ENCODE results near the gene RGS17.
A peak's percentile ranks its signal among the peaks of the same experiment; 100 is the strongest.
"Not testable (repeated sequence)": the region's sequence is repeated elsewhere in the genome, so short reads cannot be mapped to it uniquely, and the experiment has no call there.

RGS17 gene

GRCh38 chr6:152985300-152985699, 145.8 kb downstream of the RGS17 start:
- not testable (repeated sequence) for DNase-seq (ENCODE audit: low read depth in 3 of 3)

- DNase-seq (ENCODE audit: low read depth in 3 of 3): no peak
Observed at GRCh38 chr6:152984513-152984872, 146.6 kb downstream of the RGS17 start.

GRCh38 chr6:152983637-152984512, 147.2 kb downstream of the RGS17 start:
- DNase-seq (ENCODE audit: low read depth in 3 of 3): peak; percentile 57 to 93 (median 92)

- DNase-seq (ENCODE audit: low read depth in 3 of 3): peak; percentile 93 to 96 (median 94)
Observed at GRCh38 chr6:152982904-152983636, 148.0 kb downstream of the RGS17 start, which contains the start of gene FBXO5. Gene FBXO5, minus strand, starts transcription at chr6:152983041. Its CDS starts 82 bp downstream, at chr6:152982959.

- DNase-seq (ENCODE audit: low read depth in 3 of 3): peak in 1 of 3 experiments; percentile 35
Observed at GRCh38 chr6:152981989-152982903, 148.8 kb downstream of the RGS17 start.

GRCh38 chr6:152981219-152981618, 149.9 kb downstream of the RGS17 start:
- DNase-seq (ENCODE audit: low read depth in 3 of 3): no peak

GRCh38 chr6:152980656-152981055, 150.4 kb downstream of the RGS17 start:
- no peak for DNase-seq (ENCODE audit: low read depth in 3 of 3)

- no peak for DNase-seq (ENCODE audit: low read depth in 3 of 3)
Observed at GRCh38 chr6:152979116-152979515, 152.0 kb downstream of the RGS17 start.

- no peak for DNase-seq (ENCODE audit: low read depth in 3 of 3)
Observed at GRCh38 chr6:152978058-152978457, 153.0 kb downstream of the RGS17 start.

GRCh38 chr6:152977556-152977955, 153.5 kb downstream of the RGS17 start:
- DNase-seq (ENCODE audit: low read depth in 3 of 3): no peak

GRCh38 chr6:152976749-152977148, 154.3 kb downstream of the RGS17 start:
- no peak for DNase-seq (ENCODE audit: low read depth in 3 of 3)

- DNase-seq (ENCODE audit: low read depth in 3 of 3): no peak
Observed at GRCh38 chr6:152975204-152975915, 155.7 kb downstream of the RGS17 start.

GRCh38 chr6:152973916-152974315, 157.2 kb downstream of the RGS17 start:
- no peak for DNase-seq (ENCODE audit: low read depth in 3 of 3)

GRCh38 chr6:152969688-152970418, 161.2 kb downstream of the RGS17 start:
- no peak for DNase-seq (ENCODE audit: low read depth in 3 of 3)

GRCh38 chr6:152966168-152966894, 164.8 kb downstream of the RGS17 start:
- DNase-seq (ENCODE audit: low read depth in 3 of 3): not testable (repeated sequence)

GRCh38 chr6:152959333-152959732, 171.7 kb downstream of the RGS17 start:
- DNase-seq (ENCODE audit: low read depth in 3 of 3): no peak

GRCh38 chr6:152957796-152958195, 173.3 kb downstream of the RGS17 start:
- no peak for DNase-seq (ENCODE audit: low read depth in 3 of 3)

Measured in stimulated activated CD4-positive, alpha-beta T cell treated with anti-CD3 and anti-CD28 coated beads, TNF-alpha, amount 100 ng/mL, for 24 hours (primary cell).